HEK293T (cell line): ENCODE data around the gene KRTAP4-5.
"Not testable (repeated sequence)": the region's sequence is repeated elsewhere in the genome, so short reads cannot be mapped to it uniquely, and the experiment has no call there.

Source experiments
- CTCF ChIA-PET: fragments of 350-600 bp; formaldehyde crosslinking; extraction: SDS; loops from one replicate; lab custom pipeline; 2021; ENCODE audit warnings: antibody characterized with exemption, inconsistent platforms; lab: Yijun Ruan, JAX
- POLR2A ChIA-PET: fragments of 350-600 bp; formaldehyde crosslinking; extraction: SDS; loops from one replicate; lab custom pipeline; 2020; ENCODE audit warnings: antibody characterized with exemption, inconsistent platforms; lab: Yijun Ruan, JAX
- DNase-seq: peaks from one replicate; pipeline ENCODE4 v3.0.0; 2012; ENCODE audit warnings: mixed read lengths; ENCODE audit errors: extremely low spot score
- ARNT ChIP-seq: fragments of 450-650 bp; IDR thresholded peaks from 2 replicates; pipeline ENCODE4 v1.6.1; 2017; ENCODE audit warnings: mild to moderate bottlenecking
- BHLHE40 ChIP-seq: fragments of 450-650 bp; IDR thresholded peaks from 2 replicates; pipeline ENCODE4 v1.6.1; 2016; ENCODE audit warnings: mild to moderate bottlenecking, moderate library complexity, borderline replicate concordance
- CTBP1 ChIP-seq: fragments of 450-650 bp; IDR thresholded peaks from 2 replicates; pipeline ENCODE4 v1.6.1; 2016; ENCODE audit warnings: borderline replicate concordance
- ELF4 ChIP-seq: fragments of 450-650 bp; IDR thresholded peaks from 2 replicates; pipeline ENCODE4 v1.6.1; 2017; ENCODE audit warnings: antibody characterized with exemption
- FOXA1 ChIP-seq: fragments of 450-650 bp; IDR thresholded peaks from 2 replicates; pipeline ENCODE4 v1.6.1; 2016; ENCODE audit warnings: mild to moderate bottlenecking
- FOXK2 ChIP-seq: fragments of 450-650 bp; IDR thresholded peaks from 2 replicates; pipeline ENCODE4 v1.6.1; 2016; ENCODE audit warnings: mild to moderate bottlenecking
- FOXM1 ChIP-seq: fragments of 450-650 bp; IDR thresholded peaks from 2 replicates; pipeline ENCODE4 v1.6.1; 2017; ENCODE audit warnings: mild to moderate bottlenecking, borderline replicate concordance
- HDGF ChIP-seq: fragments of 450-650 bp; IDR thresholded peaks from 2 replicates; pipeline ENCODE4 v1.6.1; 2017; ENCODE audit warnings: antibody characterized with exemption, borderline replicate concordance
- L3MBTL2 ChIP-seq: fragments of 450-650 bp; conservative IDR thresholded peaks from 2 replicates; pipeline ENCODE4 v1.6.1; 2016; ENCODE audit warnings: mild to moderate bottlenecking
- LEF1 ChIP-seq: fragments of 450-650 bp; IDR thresholded peaks from 2 replicates; pipeline ENCODE4 v1.6.1; 2017; ENCODE audit warnings: mild to moderate bottlenecking, borderline replicate concordance
- NFRKB ChIP-seq: fragments of 450-650 bp; IDR thresholded peaks from 2 replicates; pipeline ENCODE4 v1.6.1; 2016; ENCODE audit warnings: mild to moderate bottlenecking, moderate library complexity
- SP1 ChIP-seq: fragments of 450-650 bp; IDR thresholded peaks from 2 replicates; pipeline ENCODE4 v1.6.1; 2017
- SUZ12 ChIP-seq: fragments of 450-650 bp; IDR thresholded peaks from 2 replicates; pipeline ENCODE4 v1.6.1; 2016; ENCODE audit warnings: mild to moderate bottlenecking
- TARDBP ChIP-seq: fragments of 450-650 bp; IDR thresholded peaks from 2 replicates; pipeline ENCODE4 v1.6.1; 2016
- ZNF384 ChIP-seq: fragments of 450-650 bp; IDR thresholded peaks from 2 replicates; pipeline ENCODE4 v1.6.1; 2016
- TF ChIP-seq, protein P1 (sequence below): fragments of 450-650 bp; IDR thresholded peaks from 2 replicates; pipeline ENCODE4 v1.6.1; 2016

KRTAP4-5 gene

DNA sequence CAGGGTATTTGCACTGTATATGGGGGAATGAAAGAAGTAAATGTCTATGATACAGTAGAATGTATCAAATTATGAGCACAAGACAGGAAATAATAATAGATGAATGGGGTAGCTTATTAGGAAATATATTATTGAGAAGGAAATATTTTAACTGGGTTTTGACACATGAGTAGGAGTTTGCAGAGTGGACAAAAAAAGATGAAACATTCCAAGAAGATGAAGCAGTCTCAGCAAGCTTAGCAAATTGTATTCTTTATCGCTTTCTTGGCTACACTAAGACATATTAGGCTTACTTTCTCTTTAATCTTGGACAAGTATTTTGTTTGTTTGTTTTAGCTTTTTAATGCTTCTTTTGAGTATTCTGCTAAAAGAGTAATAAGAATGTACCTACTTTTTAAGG lies 45.7 kb downstream of the KRTAP4-5 start:
- TF ChIP-seq FOXM1 (no peak), ELF4 (no peak), SUZ12 (no peak), HDGF (no peak), FOXA1 (no peak), FOXK2 (no peak), BHLHE40 (no peak), SP1 (no peak), L3MBTL2 (no peak), CTBP1 (no peak), ARNT (no peak), NFRKB (no peak), TARDBP (no peak), ZNF384 (no peak), LEF1 (no peak)
- TF ChIP-seq, protein P1, sequence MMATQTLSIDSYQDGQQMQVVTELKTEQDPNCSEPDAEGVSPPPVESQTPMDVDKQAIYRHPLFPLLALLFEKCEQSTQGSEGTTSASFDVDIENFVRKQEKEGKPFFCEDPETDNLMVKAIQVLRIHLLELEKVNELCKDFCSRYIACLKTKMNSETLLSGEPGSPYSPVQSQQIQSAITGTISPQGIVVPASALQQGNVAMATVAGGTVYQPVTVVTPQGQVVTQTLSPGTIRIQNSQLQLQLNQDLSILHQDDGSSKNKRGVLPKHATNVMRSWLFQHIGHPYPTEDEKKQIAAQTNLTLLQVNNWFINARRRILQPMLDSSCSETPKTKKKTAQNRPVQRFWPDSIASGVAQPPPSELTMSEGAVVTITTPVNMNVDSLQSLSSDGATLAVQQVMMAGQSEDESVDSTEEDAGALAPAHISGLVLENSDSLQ = no peak
- DNase-seq = no peak
- CTCF ChIA-PET = interaction anchor here (0.6 kb wide), 1 partner anchor 219 kb away, joined by 3 read pairs; the partner anchor contains the start of gene KRT20
- POLR2A ChIA-PET = no interaction called here

- POLR2A ChIA-PET = no interaction called here
- DNase-seq = no peak
- TF ChIP-seq ELF4 (no peak), HDGF (no peak), ARNT (no peak), ZNF384 (no peak), FOXA1 (no peak), SP1 (no peak), L3MBTL2 (no peak), FOXM1 (no peak), NFRKB (no peak), LEF1 (no peak), BHLHE40 (no peak)
- TF ChIP-seq, protein P1 = no peak
- CTCF ChIA-PET = no interaction called here
These were observed 47.9 kb downstream of the KRTAP4-5 start, which contains the start of gene KRTAP4-16 for GRCh38 chr17:41101586-41102259. Gene KRTAP4-16, minus strand, starts transcription at chr17:41102209. Its CDS starts 0 bp downstream, at chr17:41102209.

DNA sequence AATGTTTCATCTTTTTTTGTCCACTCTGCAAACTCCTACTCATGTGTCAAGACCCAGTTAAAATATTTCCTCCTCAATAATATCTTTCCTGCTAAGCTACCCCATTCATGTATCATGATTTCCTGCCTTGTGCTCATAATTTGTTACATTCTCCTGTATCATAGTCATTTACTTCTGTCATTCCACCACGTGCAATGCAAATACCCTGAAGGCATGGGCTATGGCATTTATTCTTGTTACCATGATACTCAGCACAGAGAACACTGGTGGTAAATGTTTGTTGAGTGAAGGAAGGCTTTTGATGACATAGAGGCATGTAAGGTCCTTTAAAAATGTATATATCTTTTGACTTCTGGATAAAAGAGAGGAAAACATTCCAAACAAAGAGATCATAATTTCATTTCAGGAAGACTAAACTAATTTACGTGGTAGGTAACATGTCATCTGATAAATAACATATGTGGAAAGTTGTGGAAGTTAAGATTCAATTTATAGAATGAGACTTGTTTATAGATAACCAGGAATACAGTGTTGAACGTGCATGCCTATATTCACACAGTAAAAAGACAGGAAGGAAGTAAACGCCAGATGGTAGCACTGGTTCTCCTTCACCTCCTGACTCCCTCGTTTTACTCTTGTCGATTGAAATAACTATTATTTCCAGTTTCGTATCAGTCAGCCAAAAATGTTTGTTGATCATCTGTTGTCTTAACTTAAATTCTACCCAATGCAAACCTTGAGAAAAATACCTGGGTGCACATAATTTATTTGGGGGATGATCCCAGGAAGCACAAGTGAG lies 49.7 kb downstream of the KRTAP4-5 start:
- POLR2A ChIA-PET, CTCF ChIA-PET, DNase-seq: not testable (repeated sequence)
